GM21515 (cell line): ENCODE data around the gene ZNF619.
A peak's percentile ranks its signal among the peaks of the same experiment; 100 is the strongest.

ENCODE experiments used
- ATAC-seq: cut with Tn5 transposase; IDR thresholded peaks from one replicate; pipeline ENCODE4 v1.9.1; 2021; ENCODE audit not compliant: unreplicated experiment

ZNF619 gene

DNA sequence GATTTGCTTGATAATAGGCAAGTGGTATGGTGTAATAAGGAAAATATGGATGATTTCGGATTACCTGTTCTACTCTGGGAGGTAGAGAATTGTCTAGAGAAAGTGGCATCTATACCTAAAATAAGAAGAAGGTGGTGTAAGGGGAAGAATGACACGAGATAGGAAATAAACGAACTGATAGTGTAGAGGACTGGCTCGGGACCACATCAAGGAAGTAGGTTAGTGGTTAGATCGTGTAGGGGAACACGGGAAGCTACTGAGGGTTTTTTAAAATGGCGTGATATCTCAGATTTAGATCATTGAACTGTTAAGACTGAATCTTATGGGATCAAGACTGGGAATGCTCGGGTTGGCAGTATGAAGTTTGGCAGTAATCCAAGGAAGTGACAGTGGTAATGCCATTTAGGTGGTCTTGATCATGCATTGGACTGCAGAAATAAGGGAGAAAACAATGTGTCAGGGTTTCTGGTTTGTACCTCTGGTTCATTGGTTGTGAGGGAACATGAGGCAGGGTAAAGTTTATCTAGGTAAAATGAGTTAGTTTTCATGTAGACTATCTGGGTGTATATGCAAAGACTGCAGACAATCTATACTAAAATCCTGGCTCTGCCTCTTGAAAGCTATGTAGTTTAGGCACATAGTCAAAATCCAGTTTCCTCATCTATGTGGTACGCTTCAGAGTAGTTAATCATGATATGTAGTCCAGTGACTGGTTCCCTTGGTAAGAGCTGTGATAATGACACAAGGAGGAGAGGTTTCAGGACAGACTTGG, 12.4 kb upstream of the ZNF619 start:
- ATAC-seq: no peak

DNA sequence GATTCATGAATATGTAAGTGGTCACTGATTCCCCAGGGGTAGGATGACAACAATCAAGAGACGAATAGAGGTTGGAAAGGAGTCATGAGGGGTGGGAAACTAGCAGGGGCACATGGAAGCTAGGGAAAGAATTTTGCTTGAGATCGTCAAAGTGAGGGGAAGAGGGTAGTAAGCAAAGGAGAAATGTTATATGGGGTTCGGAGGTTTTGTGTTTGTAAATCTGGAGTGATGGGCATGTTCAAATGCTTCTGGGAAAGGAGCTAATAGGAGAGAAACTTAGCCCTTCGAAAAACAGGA, 11.9 kb upstream of the ZNF619 start:
- ATAC-seq: no peak

GRCh38 chr3:40465456-40465855, 11.5 kb upstream of the ZNF619 start:
- no peak for ATAC-seq

DNA sequence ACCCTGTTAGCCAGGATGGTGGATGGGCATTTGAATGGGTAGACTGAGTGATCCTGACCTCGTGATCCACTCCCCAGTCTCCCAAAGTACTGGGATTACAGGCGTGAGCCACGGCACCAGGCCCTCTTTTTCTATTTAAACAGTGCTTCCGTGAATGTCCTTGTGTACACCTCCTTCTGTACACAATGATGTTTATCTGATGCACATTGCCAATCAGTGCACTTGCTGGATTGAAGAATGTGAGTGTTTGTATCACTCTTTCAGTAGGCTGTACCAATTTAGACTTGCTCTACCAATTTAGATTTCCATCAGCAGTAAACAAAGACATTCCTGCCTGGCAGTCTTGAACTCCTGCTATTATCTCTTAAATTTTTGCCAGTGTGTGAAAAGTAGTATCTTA, 8.9 kb upstream of the ZNF619 start:
- ATAC-seq: no peak

DNA sequence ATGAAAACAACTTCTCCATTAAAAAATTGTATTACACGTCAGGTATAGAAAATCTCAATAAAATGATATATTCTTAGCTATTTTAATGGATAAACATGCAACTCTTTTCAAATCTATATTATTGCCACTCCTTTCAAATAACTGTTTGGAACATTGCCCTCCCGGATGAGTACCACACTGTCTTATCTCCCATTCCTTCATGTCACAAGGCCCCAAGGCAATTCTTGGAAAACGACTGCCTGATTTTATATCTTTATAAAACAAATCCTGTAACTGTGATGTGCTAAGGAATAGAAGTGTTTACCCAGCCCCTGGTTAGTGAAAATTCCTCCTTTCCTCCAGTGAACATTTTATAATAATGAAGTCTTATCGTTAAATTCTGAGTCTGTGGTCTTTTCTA, 6.2 kb upstream of the ZNF619 start:
- no peak for ATAC-seq

GRCh38 chr3:40477666-40478065, 744 bp downstream of the ZNF619 start:
- no peak for ATAC-seq

DNA sequence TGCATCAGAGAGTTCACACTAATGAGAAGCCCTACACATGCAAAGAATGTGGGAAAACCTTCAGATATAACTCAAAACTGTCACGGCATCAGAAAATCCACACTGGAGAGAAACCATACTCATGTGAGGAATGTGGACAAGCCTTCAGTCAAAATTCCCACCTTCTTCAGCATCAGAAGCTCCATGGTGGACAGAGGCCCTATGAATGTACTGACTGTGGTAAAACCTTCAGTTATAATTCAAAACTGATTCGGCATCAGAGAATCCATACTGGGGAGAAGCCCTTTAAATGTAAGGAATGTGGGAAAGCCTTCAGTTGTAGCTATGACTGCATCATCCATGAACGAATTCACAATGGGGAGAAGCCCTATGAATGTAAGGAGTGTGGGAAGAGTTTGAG, 10.2 kb downstream of the ZNF619 start:
- no peak for ATAC-seq

DNA sequence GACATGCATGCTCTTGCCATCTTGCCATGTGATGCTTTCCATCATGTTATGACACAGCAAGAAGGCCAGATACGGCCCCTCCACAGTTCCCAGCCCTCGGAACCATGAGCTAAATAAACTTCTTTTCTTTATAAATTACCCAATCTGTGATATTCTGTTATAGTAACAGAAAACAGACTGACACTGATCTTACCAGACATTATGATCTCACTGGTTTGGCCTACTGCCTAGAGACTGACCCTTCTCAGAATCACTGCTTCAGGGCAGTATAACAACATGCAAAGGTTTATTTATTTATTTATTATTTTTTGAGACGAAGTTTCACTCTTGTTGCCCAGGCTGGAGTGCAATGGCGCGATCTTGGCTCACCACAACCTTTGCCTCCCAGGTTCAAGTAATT, 14.0 kb downstream of the ZNF619 start:
- ATAC-seq: no peak

GRCh38 chr3:40494698-40495097, 17.8 kb downstream of the ZNF619 start:
- ATAC-seq: no peak

DNA sequence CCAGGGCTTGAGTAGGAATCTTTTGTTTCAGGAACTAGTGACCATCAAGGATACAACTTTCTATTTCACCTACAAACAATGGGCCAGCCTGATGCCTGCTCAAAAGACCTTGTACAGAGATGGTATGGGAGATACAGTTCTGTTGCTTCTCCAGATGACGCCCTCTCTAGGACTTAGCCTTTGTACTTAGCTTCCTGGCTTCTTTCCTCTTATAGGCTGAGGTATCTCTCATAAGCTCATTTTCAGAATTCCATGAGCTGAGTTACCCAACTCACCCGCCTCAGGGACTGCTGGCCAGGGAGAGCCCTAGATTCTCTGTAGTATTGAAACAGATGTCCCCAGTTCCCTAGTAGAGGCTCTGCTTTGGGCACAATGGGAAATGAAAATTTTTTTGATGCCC, 20.4 kb downstream of the ZNF619 start:
- ATAC-seq: no peak

GRCh38 chr3:40499952-40500351, 23.0 kb downstream of the ZNF619 start:
- ATAC-seq: no peak

- no peak for ATAC-seq
Observed at GRCh38 chr3:40502034-40502433, 25.1 kb downstream of the ZNF619 start.

DNA sequence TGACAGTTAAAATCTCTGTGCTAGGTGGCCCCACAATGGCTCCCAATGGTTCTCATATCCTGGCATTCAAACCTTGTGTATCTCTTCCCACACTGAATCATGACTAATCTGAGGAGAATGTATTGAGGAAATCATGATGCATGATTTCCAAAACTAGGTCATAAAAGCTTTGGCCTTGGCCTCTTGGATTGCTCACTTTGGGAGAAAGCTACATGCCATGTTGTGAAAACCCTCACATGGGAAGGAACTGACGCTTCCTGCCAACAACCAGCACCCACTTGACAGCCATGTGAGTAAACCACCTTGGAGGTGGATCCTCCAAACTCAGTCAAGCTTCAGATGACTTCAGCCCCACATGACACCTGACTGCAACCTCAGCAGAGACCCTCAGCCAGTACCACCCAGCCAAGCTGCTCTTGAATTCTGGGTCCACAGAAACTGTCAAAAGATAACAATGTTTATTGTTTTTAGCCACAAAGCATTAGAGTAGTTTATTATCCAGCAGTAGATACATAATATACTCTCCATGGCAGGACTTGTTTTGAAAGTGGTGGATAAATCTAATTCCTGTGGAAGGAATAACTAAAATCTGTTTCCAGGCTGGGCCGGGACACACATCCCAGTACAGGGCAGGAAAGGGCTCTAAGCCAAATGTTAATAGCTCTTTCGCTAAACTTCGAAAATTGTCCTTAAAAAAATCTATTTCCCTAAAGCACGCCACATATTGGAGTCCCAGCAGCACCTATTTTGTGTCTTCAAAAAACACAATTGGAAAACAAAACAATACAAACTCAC, 27.9 kb downstream of the ZNF619 start:
- ATAC-seq: no peak

- peak; percentile 75 for ATAC-seq
Observed at GRCh38 chr3:40505599-40506462, 28.9 kb downstream of the ZNF619 start, which contains the start of gene ZNF620. TSS of gene ZNF620 (plus strand) at chr3:40506039. CDS start at chr3:40506353, 314 bp downstream.

GRCh38 chr3:40511031-40511718, 34.3 kb downstream of the ZNF619 start:
- no peak for ATAC-seq

DNA sequence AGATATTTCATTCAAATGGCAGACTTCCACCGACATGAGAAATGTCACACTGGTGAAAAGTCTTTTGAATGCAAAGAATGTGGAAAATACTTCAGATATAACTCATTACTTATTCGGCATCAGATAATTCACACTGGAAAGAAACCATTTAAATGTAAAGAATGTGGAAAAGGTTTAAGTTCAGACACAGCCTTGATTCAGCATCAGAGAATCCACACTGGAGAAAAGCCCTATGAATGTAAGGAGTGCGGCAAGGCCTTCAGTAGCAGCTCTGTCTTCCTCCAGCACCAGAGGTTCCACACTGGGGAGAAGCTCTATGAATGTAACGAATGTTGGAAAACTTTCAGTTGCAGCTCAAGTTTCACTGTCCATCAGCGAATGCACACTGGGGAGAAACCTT, 39.3 kb downstream of the ZNF619 start:
- no peak for ATAC-seq

- no peak for ATAC-seq
Observed at GRCh38 chr3:40518067-40518466, 41.1 kb downstream of the ZNF619 start.

DNA sequence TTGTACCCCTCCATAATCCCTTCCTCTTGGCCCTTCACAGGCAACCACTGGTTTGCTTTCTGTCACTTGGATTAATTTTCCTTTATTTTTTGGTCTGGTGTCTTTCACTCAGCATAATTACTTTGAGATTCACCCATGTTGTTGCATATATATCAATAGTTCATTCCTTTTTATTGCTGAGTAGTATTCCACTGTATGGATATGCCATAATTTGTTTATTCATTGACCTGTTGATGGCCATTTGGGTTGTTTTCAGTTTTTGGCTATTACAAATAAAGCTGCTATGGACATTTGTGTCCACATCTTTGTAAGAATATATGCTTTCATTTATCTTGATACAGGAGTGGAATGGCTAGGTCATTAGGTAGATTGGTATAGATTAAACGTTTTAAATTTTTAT, 41.9 kb downstream of the ZNF619 start:
- ATAC-seq: no peak

- no peak for ATAC-seq
Observed at GRCh38 chr3:40521254-40521653, 44.3 kb downstream of the ZNF619 start.

DNA sequence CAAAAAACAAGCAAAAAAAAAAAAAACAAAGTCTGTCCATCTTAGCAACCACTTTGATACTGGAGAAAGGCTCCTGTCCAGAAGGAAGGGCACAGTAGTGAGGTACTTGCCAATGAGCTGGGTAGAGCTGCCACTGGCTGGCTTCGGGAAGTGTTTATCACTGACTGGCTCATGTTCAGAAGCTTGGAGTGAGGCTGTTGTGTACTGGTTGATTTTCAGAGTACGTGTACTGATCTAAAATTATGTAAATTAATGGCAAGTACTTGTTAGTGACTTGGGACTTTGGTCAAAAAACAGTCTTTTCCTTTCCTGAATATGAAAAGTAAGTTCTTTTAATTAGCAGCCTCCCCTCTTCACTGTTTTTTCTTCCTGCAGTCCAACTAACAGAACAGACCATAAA, 46.9 kb downstream of the ZNF619 start:
- no peak for ATAC-seq

- ATAC-seq: peak; percentile 25
Observed at GRCh38 chr3:40524222-40524567, 47.3 kb downstream of the ZNF619 start.
